ENCODE measurements around the gene MGAT4C.

GRCh38 chr12:86193931-86194330, 62.3 kb downstream of the MGAT4C start:
- no peak for TF ChIP-seq CTCF (IDR thresholded peaks at IDR 0.05)
- no peak for TF ChIP-seq EP300 (IDR thresholded peaks at IDR 0.05; ENCODE audit: low read depth)
